Karpas-422 (cell line): ENCODE data around the gene FHOD3. TPM values are rescaled to one million over a fixed set of nuclear protein-coding genes. Genes with fewer than 3 reads are reported as not detected.
A peak's percentile ranks its signal among the peaks of the same experiment; 100 is the strongest.

Experiments
- DNase-seq: peaks from one replicate; pipeline ENCODE4 v3.0.0-alpha.2; 2015
- H2AFZ ChIP-seq: fragments of 200-600 bp; sonication (generic); 2 replicates; pipeline ENCODE4 v1.6.1; 2014; ENCODE audit warnings: antibody characterized with exemption, low read length, mixed read lengths
- H3K27ac ChIP-seq: fragments of 200-600 bp; sonication (generic); 2 replicates; pipeline ENCODE4 v1.5.1; 2014; ENCODE audit warnings: mild to moderate bottlenecking, low read length, moderate library complexity
- H3K27me3 ChIP-seq: fragments of 200-600 bp; sonication (generic); 2 replicates; pipeline ENCODE4 v1.6.1; 2014; ENCODE audit warnings: low read length, mixed read lengths
- H3K36me3 ChIP-seq: fragments of 200-600 bp; sonication (generic); 2 replicates; pipeline ENCODE4 v1.6.1; 2014; ENCODE audit warnings: low read length, mixed read lengths; ENCODE audit not compliant: insufficient read depth
- H3K4me1 ChIP-seq: fragments of 200-600 bp; sonication (generic); 2 replicates; pipeline ENCODE4 v1.6.1; 2014; ENCODE audit warnings: mild to moderate bottlenecking, low read length, mixed read lengths
- H3K4me2 ChIP-seq: fragments of 200-600 bp; sonication (generic); 2 replicates; pipeline ENCODE4 v1.6.1; 2014; ENCODE audit warnings: low read length, low read depth, mild to moderate bottlenecking; ENCODE audit not compliant: poor library complexity, severe bottlenecking
- H3K4me3 ChIP-seq: fragments of 200-600 bp; sonication (generic); 2 replicates; pipeline ENCODE4 v1.5.1; 2014; ENCODE audit warnings: mild to moderate bottlenecking, antibody characterized with exemption, low read length, mixed read lengths
- H3K79me2 ChIP-seq: fragments of 200-600 bp; sonication (generic); 2 replicates; pipeline ENCODE4 v1.6.1; 2014; ENCODE audit warnings: mild to moderate bottlenecking, low read length, mixed read lengths
- H3K9ac ChIP-seq: fragments of 200-600 bp; sonication (generic); 2 replicates; pipeline ENCODE4 v1.6.0; 2014; ENCODE audit warnings: low read length
- H3K9me2 ChIP-seq: fragments of 200-600 bp; sonication (generic), shearing (Covaris generic); replicated peaks from 2 replicates; pipeline ENCODE4 v1.6.0; 2014; ENCODE audit warnings: mild to moderate bottlenecking, low read length, moderate library complexity; ENCODE audit not compliant: insufficient read depth
- H3K9me3 ChIP-seq: fragments of 300-700, 200-600 bp; sonication (generic); 2 replicates; pipeline ENCODE4 v1.6.1; 2014; ENCODE audit warnings: low read length, mixed read lengths
- H4K20me1 ChIP-seq: fragments of 200-600 bp; sonication (generic); 2 replicates; pipeline ENCODE4 v1.6.1; 2014; ENCODE audit warnings: mild to moderate bottlenecking, antibody characterized with exemption, low read length, low read depth; ENCODE audit not compliant: insufficient read depth
- total RNA-seq: library from RNA; depleted of rRNA; stranded (reverse); fragments of >200 nt; shearing (Covaris generic); gene quantifications from 2 replicates; pipeline ENCODE4 v1.2.3, GENCODE V29; 2014; ENCODE audit warnings: low replicate concordance

The FHOD3 gene
- total RNA-seq, 1 experiment from 2014 or later, result 26.6 TPM

DNA sequence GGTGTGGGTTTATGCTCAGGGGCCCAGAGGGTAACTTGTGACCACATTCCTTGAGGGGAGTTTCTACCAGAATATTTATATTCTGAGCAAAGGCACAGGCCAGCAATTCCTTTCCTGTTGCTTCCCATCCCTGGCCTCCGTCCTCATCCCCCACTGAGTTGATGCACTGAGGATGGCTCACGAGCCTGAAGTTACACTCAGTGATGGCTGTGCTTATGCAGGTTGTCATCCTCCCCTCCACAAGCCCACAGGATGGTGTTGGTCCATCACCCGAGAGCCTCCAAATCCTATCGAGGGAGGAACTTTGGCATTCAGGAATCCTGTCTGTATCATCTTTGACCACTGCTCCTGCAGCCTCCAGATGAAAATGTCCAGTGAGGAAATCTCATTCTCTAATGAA lies 28.4 kb upstream of the FHOD3 start:
- Histone ChIP-seq H3K9me2 (no peaks in the 10 kb centered on the region), H3K27me3 (no peaks in the 10 kb centered on the region), H3K36me3 (no peaks in the 10 kb centered on the region), H4K20me1 (no peaks in the 10 kb centered on the region), H3K9me3 (no peaks in the 10 kb centered on the region), H3K4me2 (no peak overlapping the region), H3K4me3 (no peak overlapping the region), H3K4me1 (peaks cover 5% of the 10 kb centered on the region), H3K79me2 (no peaks in the 10 kb centered on the region), H2AFZ (no peak overlapping the region), H3K9ac (no peak overlapping the region), H3K27ac (no peak overlapping the region)
- no peak for DNase-seq

- Histone ChIP-seq H3K9me3 (no peaks in the 10 kb centered on the region), H3K9ac (no peak overlapping the region), H3K27ac (no peak overlapping the region), H4K20me1 (no peaks in the 10 kb centered on the region), H3K9me2 (no peaks in the 10 kb centered on the region), H3K27me3 (no peaks in the 10 kb centered on the region), H3K4me2 (no peak overlapping the region), H2AFZ (no peak overlapping the region), H3K4me3 (no peak overlapping the region), H3K36me3 (no peaks in the 10 kb centered on the region), H3K79me2 (no peaks in the 10 kb centered on the region), H3K4me1 (no peaks in the 10 kb centered on the region)
- no peak for DNase-seq
Observed at GRCh38 chr18:36271153-36271552, 26.4 kb upstream of the FHOD3 start.

DNA sequence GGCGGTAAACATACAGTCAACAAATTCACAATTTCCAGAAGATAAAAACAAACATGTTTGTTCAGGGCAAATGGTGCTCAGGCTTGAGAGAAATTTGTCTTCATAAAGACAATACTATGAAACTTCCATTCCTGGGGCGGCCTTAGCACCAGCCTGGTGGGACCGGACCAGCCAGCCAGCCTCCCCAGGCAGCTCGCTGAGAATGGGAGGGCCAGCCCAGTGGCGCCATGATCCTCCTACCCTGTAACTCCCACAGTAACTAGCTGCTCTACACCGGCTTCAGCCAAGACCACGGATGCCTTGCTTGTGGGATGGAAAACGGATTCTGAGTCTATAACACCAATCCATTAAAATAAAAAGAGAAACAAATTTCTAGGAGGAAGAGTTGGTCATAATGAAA lies 24.2 kb upstream of the FHOD3 start:
- Histone ChIP-seq H2AFZ (no peak overlapping the region), H3K4me1 (no peaks in the 10 kb centered on the region), H3K9ac (no peak overlapping the region), H3K27me3 (no peaks in the 10 kb centered on the region), H3K79me2 (no peaks in the 10 kb centered on the region), H3K9me3 (no peaks in the 10 kb centered on the region), H3K4me3 (no peak overlapping the region), H3K9me2 (no peaks in the 10 kb centered on the region), H3K36me3 (no peaks in the 10 kb centered on the region), H3K27ac (no peak overlapping the region), H3K4me2 (no peak overlapping the region), H4K20me1 (no peaks in the 10 kb centered on the region)
- no peak for DNase-seq

DNA sequence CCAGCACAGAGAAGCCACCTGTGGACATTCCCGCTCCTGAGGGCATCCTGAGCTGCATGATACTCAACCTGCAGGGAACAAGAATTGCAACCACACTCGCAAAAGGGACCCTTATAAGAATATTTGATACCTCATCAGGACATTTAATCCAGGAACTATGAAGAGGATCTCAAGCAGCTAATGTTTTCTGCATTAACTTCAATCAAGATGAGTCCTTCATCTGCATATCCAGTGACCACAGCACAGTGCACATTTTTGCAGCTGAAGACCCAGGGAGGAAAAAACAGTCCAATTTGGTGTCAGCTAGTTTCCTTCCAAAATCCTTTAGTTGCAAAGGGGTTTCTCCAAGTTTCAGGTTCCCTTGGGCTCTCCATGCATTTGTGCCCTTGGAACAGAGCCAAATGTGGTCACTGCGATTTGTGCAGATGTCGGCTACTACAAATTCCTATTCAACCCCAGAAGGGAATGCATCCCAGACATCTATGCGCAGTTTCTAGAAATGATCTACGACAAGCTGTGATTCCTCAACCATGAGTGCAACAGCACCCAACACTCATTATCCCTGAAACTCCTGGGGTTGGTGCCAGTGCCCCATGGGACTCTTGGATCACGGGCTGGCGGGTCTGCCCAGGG lies 23.3 kb upstream of the FHOD3 start:
- Histone ChIP-seq H3K9me2 (no peaks in the 10 kb centered on the region), H3K4me2 (no peak overlapping the region), H3K9ac (no peak overlapping the region), H4K20me1 (no peaks in the 10 kb centered on the region), H3K36me3 (no peaks in the 10 kb centered on the region), H2AFZ (no peak overlapping the region), H3K4me1 (no peaks in the 10 kb centered on the region), H3K27me3 (no peaks in the 10 kb centered on the region), H3K79me2 (no peaks in the 10 kb centered on the region), H3K4me3 (no peak overlapping the region), H3K9me3 (no peaks in the 10 kb centered on the region), H3K27ac (no peak overlapping the region)
- no peak for DNase-seq

GRCh38 chr18:36275561-36275960 lies 22.0 kb upstream of the FHOD3 start:
- no peaks in the 10 kb centered on the region for H3K36me3 ChIP-seq
- H3K4me3 ChIP-seq, result no peak overlapping the region
- no peak overlapping the region for H3K9ac ChIP-seq
- no peak overlapping the region for H3K4me2 ChIP-seq
- H3K27me3 ChIP-seq, result no peaks in the 10 kb centered on the region
- no peak for DNase-seq
- H4K20me1 ChIP-seq, result no peaks in the 10 kb centered on the region
- H3K9me3 ChIP-seq, result no peaks in the 10 kb centered on the region
- no peaks in the 10 kb centered on the region for H3K4me1 ChIP-seq
- no peaks in the 10 kb centered on the region for H3K79me2 ChIP-seq
- no peak overlapping the region for H2AFZ ChIP-seq
- H3K27ac ChIP-seq, result no peak overlapping the region
- no peaks in the 10 kb centered on the region for H3K9me2 ChIP-seq

- no peaks in the 10 kb centered on the region for H3K27me3 ChIP-seq
- H3K9me3 ChIP-seq, result no peaks in the 10 kb centered on the region
- no peak overlapping the region for H3K4me2 ChIP-seq
- no peak overlapping the region for H2AFZ ChIP-seq
- H3K9ac ChIP-seq, result no peak overlapping the region
- H3K4me3 ChIP-seq, result no peak overlapping the region
- no peak overlapping the region for H3K27ac ChIP-seq
- H3K36me3 ChIP-seq, result no peaks in the 10 kb centered on the region
- no peak for DNase-seq
- H3K4me1 ChIP-seq, result no peaks in the 10 kb centered on the region
- H3K79me2 ChIP-seq, result no peaks in the 10 kb centered on the region
- H3K9me2 ChIP-seq, result no peaks in the 10 kb centered on the region
- H4K20me1 ChIP-seq, result no peaks in the 10 kb centered on the region
Observed at GRCh38 chr18:36279001-36279400, 18.5 kb upstream of the FHOD3 start.

DNA sequence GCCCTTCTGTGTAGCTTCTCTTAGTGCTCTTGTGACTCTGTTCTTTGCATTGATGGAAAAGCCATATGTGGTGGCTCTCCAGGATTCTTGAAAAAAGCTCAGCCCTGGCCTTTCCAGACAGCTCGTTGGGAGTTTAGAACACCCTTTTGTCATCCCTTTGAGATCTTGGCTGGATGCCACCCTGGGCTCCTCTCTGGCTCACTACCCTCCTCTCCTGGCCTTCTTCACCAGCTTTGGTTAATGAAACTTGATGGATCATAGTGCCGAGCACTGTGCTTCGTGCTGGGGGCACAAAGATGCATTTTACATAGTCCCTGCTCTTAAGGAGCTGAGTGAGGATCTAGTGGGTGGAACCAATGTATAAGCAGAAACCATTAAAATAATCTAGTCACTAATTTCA lies 15.6 kb upstream of the FHOD3 start:
- no peaks in the 10 kb centered on the region for H3K9me2 ChIP-seq
- DNase-seq, result no peak
- no peak overlapping the region for H2AFZ ChIP-seq
- no peaks in the 10 kb centered on the region for H3K9me3 ChIP-seq
- H4K20me1 ChIP-seq, result no peaks in the 10 kb centered on the region
- H3K9ac ChIP-seq, result no peak overlapping the region
- H3K27me3 ChIP-seq, result no peaks in the 10 kb centered on the region
- no peaks in the 10 kb centered on the region for H3K79me2 ChIP-seq
- no peak overlapping the region for H3K4me3 ChIP-seq
- no peaks in the 10 kb centered on the region for H3K36me3 ChIP-seq
- H3K4me1 ChIP-seq, result peaks cover 5% of the 10 kb centered on the region
- H3K27ac ChIP-seq, result no peak overlapping the region
- H3K4me2 ChIP-seq, result no peak overlapping the region

- no peak for DNase-seq
- Histone ChIP-seq H3K27me3 (no peaks in the 10 kb centered on the region), H3K4me3 (no peak overlapping the region)
Observed at GRCh38 chr18:36283448-36283847, 14.1 kb upstream of the FHOD3 start.

GRCh38 chr18:36284268-36284667 lies 13.2 kb upstream of the FHOD3 start:
- no peaks in the 10 kb centered on the region for H3K9me3 ChIP-seq
- no peak overlapping the region for H3K9ac ChIP-seq

More at GRCh38 chr18:36283448-36283847, 14.1 kb upstream of the FHOD3 start:
- H3K9me2 ChIP-seq, result no peaks in the 10 kb centered on the region
- no peaks in the 10 kb centered on the region for H3K36me3 ChIP-seq
- no peak overlapping the region for H3K9ac ChIP-seq
- H2AFZ ChIP-seq, result no peak overlapping the region
- H4K20me1 ChIP-seq, result no peaks in the 10 kb centered on the region
- no peaks in the 10 kb centered on the region for H3K9me3 ChIP-seq
- H3K4me2 ChIP-seq, result no peak overlapping the region
- H3K27ac ChIP-seq, result no peak overlapping the region
- H3K4me1 ChIP-seq, result peaks cover 5% of the 10 kb centered on the region
- H3K79me2 ChIP-seq, result no peaks in the 10 kb centered on the region

More at GRCh38 chr18:36284268-36284667, 13.2 kb upstream of the FHOD3 start:
- Histone ChIP-seq H4K20me1 (no peaks in the 10 kb centered on the region), H2AFZ (no peak overlapping the region), H3K27ac (no peak overlapping the region), H3K27me3 (no peaks in the 10 kb centered on the region), H3K4me3 (no peak overlapping the region), H3K36me3 (no peaks in the 10 kb centered on the region), H3K4me1 (peaks cover 5% of the 10 kb centered on the region), H3K4me2 (peak overlapping the region; percentile 1), H3K9me2 (no peaks in the 10 kb centered on the region), H3K79me2 (no peaks in the 10 kb centered on the region)
- DNase-seq, result no peak
